Neural crest cell (in vitro differentiated cells): ENCODE results near the gene TMPRSS9. TPM values are rescaled to one million over a fixed set of nuclear protein-coding genes. Genes with fewer than 3 reads are reported as not detected.

Experiments used
- DNase-seq: peaks from one replicate; pipeline ENCODE4 v3.0.0; 2021; ENCODE audit warnings: low read depth, mixed read lengths, low spot score
- H3K27ac Mint-ChIP-seq: one replicate; pipeline ENCODE4 v1.8.0; 2021; ENCODE audit warnings: mild to moderate bottlenecking, mixed read lengths; ENCODE audit not compliant: unreplicated experiment
- H3K27me3 Mint-ChIP-seq: 2 replicates; pipeline ENCODE4 v1.8.0; 2021; ENCODE audit warnings: low read depth, mild to moderate bottlenecking, mixed read lengths
- H3K36me3 Mint-ChIP-seq: 2 replicates; pipeline ENCODE4 v1.8.0; 2021; ENCODE audit warnings: low read depth, mild to moderate bottlenecking, mixed read lengths
- H3K4me1 Mint-ChIP-seq: 2 replicates; pipeline ENCODE4 v1.8.0; 2021; ENCODE audit warnings: mixed read lengths
- H3K4me3 Mint-ChIP-seq: one replicate; pipeline ENCODE4 v1.8.0; 2021; ENCODE audit warnings: mild to moderate bottlenecking, mixed read lengths
- H3K9me3 Mint-ChIP-seq: 2 replicates; pipeline ENCODE4 v1.8.0; 2021; ENCODE audit warnings: mixed read lengths
- CTCF ChIP-seq: fragments of 200-600 bp; sonication (generic); conservative IDR thresholded peaks from 2 replicates; pipeline ENCODE4 v1.5.0; 2021; ENCODE audit warnings: antibody characterized with exemption, mild to moderate bottlenecking
- total RNA-seq: library from RNA; stranded (reverse); gene quantifications from 2 replicates; pipeline ENCODE4 v1.2.1, GENCODE V29; 2021

TMPRSS9 gene
- total RNA-seq, 1 donor from 2014 or later: 0.12 TPM

- H3K36me3 Mint-ChIP-seq: no peaks in the 10 kb centered on the region
- peaks cover 7% of the 10 kb centered on the region for H3K9me3 Mint-ChIP-seq
- no peak overlapping the region for H3K27ac Mint-ChIP-seq
- H3K27me3 Mint-ChIP-seq: no peaks in the 10 kb centered on the region
- H3K4me3 Mint-ChIP-seq: no peak overlapping the region
- H3K4me1 Mint-ChIP-seq: peaks cover 39% of the 10 kb centered on the region
- TF ChIP-seq CTCF: no peak
- DNase-seq: no peak
Observed at GRCh38 chr19:2375353-2376121, 15.5 kb downstream of the TMPRSS9 start.

GRCh38 chr19:2376784-2377519, 16.9 kb downstream of the TMPRSS9 start:
- H3K9me3 Mint-ChIP-seq: peaks cover 12% of the 10 kb centered on the region
- DNase-seq: no peak
- H3K36me3 Mint-ChIP-seq: peaks cover 5% of the 10 kb centered on the region
- H3K4me1 Mint-ChIP-seq: peaks cover 51% of the 10 kb centered on the region
- no peak overlapping the region for H3K4me3 Mint-ChIP-seq
- H3K27ac Mint-ChIP-seq: no peak overlapping the region
- H3K27me3 Mint-ChIP-seq: peaks cover 3% of the 10 kb centered on the region
- no peak for TF ChIP-seq CTCF

- Mint-ChIP-seq H3K4me3 (peak overlapping the region; percentile 70), H3K27ac (peak overlapping the region; percentile 99), H3K9me3 (peaks cover 11% of the 10 kb centered on the region), H3K36me3 (peaks cover 7% of the 10 kb centered on the region), H3K4me1 (peaks cover 52% of the 10 kb centered on the region), H3K27me3 (peaks cover 3% of the 10 kb centered on the region)
- TF ChIP-seq CTCF: no peak
- no peak for DNase-seq
Observed at GRCh38 chr19:2380567-2380966, 20.5 kb downstream of the TMPRSS9 start.

GRCh38 chr19:2381148-2381820, 21.2 kb downstream of the TMPRSS9 start:
- Mint-ChIP-seq H3K4me1 (peaks cover 48% of the 10 kb centered on the region), H3K27me3 (peaks cover 3% of the 10 kb centered on the region), H3K4me3 (peak overlapping the region; percentile 70), H3K9me3 (peaks cover 11% of the 10 kb centered on the region), H3K27ac (peak overlapping the region; percentile 99), H3K36me3 (peaks cover 7% of the 10 kb centered on the region)
- DNase-seq: peak; percentile 91
- no peak for TF ChIP-seq CTCF

- H3K27me3 Mint-ChIP-seq: peaks cover 3% of the 10 kb centered on the region
- peaks cover 44% of the 10 kb centered on the region for H3K4me1 Mint-ChIP-seq
- TF ChIP-seq CTCF: no peak
- peaks cover 7% of the 10 kb centered on the region for H3K36me3 Mint-ChIP-seq
- H3K4me3 Mint-ChIP-seq: no peak overlapping the region
- DNase-seq: no peak
- peaks cover 11% of the 10 kb centered on the region for H3K9me3 Mint-ChIP-seq
- no peak overlapping the region for H3K27ac Mint-ChIP-seq
Observed at GRCh38 chr19:2382530-2383222, 22.6 kb downstream of the TMPRSS9 start.
